ENCODE measurements around the gene HS3ST4. TPM values are rescaled to one million over a fixed set of nuclear protein-coding genes. Genes with fewer than 3 reads are reported as not detected.

The HS3ST4 gene
- total and polyA plus RNA-seq, 2 of the 8 experiments (the other 6 are each of a cell fraction or from before 2014, with no cell fraction given): 1.9 to 3.3 TPM

DNA sequence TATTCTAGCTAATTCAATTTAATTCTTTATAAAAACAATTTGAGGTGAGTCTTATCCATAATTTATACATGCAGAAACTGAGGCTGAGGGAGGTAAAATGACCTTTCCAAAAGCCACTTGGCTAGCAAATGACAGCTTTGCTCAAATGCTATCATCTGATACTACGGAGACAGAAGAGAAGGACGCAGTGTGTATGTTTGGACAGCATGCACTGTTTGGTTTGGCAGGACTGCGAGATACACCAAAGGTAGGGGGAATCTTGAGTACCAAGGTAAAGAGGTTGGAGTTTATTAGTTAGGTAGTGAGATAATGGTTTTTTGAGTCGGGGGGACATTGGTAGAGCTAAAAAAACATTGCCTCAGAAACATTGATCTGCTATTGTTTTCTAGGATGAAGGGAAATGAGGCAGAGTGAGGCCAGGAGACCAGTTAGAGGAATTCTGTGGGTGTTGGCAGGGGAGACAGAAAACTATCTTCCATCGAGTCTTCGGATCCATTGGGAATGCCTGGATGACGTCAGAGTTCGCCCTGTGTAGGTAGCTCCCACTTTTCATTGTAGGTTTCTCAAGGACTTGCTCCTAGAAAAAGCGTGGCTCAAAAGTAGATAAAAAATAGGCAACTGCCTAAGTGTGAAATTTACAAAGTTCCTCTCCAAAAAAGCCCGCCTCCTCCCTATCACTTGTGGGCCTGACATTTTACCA, 2.5 kb upstream of the HS3ST4 start (continued):
- TF ChIP-seq, protein P1, sequence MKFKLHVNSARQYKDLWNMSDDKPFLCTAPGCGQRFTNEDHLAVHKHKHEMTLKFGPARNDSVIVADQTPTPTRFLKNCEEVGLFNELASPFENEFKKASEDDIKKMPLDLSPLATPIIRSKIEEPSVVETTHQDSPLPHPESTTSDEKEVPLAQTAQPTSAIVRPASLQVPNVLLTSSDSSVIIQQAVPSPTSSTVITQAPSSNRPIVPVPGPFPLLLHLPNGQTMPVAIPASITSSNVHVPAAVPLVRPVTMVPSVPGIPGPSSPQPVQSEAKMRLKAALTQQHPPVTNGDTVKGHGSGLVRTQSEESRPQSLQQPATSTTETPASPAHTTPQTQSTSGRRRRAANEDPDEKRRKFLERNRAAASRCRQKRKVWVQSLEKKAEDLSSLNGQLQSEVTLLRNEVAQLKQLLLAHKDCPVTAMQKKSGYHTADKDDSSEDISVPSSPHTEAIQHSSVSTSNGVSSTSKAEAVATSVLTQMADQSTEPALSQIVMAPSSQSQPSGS (IDR thresholded peaks at IDR 0.05; ENCODE audit: low read length): no peak
- TF ChIP-seq CBX8 (IDR thresholded peaks at IDR 0.05; ENCODE audit: borderline replicate concordance, low read depth, low read length): no peak
- no peak for TF ChIP-seq RXRA (IDR thresholded peaks at IDR 0.05; ENCODE audit: insufficient read depth, low read depth, low read length)
- no peak for TF ChIP-seq HDAC2 (IDR thresholded peaks at IDR 0.05; ENCODE audit: borderline replicate concordance in 1 of 2, low read depth in 2 of 2, low read length in 2 of 2)
